Smooth muscle cell (in vitro differentiated cells): ENCODE data around the gene VGLL3. TPM values are rescaled to one million over a fixed set of nuclear protein-coding genes. Genes with fewer than 3 reads are reported as not detected.
A peak's percentile ranks its signal among the peaks of the same experiment; 100 is the strongest.
"Not testable (repeated sequence)": the region's sequence is repeated elsewhere in the genome, so short reads cannot be mapped to it uniquely, and the experiment has no call there.

Source experiments
- DNase-seq: peaks from one replicate; lab custom pipeline; 2025; ENCODE audit not compliant: unreplicated experiment; lab: John Stamatoyannopoulos, UW
- H2AFZ ChIP-seq: fragments of 200-600 bp; sonication (generic); 2 replicates; pipeline ENCODE4 v1.6.0; 2016; ENCODE audit warnings: antibody characterized with exemption, low read depth, mild to moderate bottlenecking
- H3F3A ChIP-seq: fragments of 200-600 bp; sonication (generic); 2 replicates; pipeline ENCODE4 v1.6.0; 2017; ENCODE audit warnings: antibody characterized with exemption, low read depth
- H3K27ac ChIP-seq: fragments of 200-600 bp; sonication (generic); 2 replicates; pipeline ENCODE4 v1.5.1; 2016; ENCODE audit warnings: low read depth, mild to moderate bottlenecking
- H3K27me3 ChIP-seq: fragments of 200-600 bp; sonication (generic); 2 replicates; pipeline ENCODE4 v1.6.1; 2016; ENCODE audit warnings: low read depth, mild to moderate bottlenecking
- H3K36me3 ChIP-seq: fragments of 200-600 bp; sonication (generic); 2 replicates; pipeline ENCODE4 v1.5.1; 2016; ENCODE audit warnings: low read depth
- H3K4me1 ChIP-seq: fragments of 200-600 bp; sonication (generic); 2 replicates; pipeline ENCODE4 v1.5.1; 2016; ENCODE audit warnings: low read depth
- H3K4me2 ChIP-seq: fragments of 200-600 bp; sonication (generic); 2 replicates; pipeline ENCODE4 v1.6.0; 2016; ENCODE audit warnings: mild to moderate bottlenecking
- H3K4me3 ChIP-seq: fragments of 200-600 bp; sonication (generic); 2 replicates; pipeline ENCODE4 v1.5.1; 2016; ENCODE audit warnings: mild to moderate bottlenecking
- H3K79me2 ChIP-seq: fragments of 200-600 bp; sonication (generic); 2 replicates; pipeline ENCODE4 v1.6.0; 2016; ENCODE audit warnings: low read depth, mild to moderate bottlenecking
- H3K9ac ChIP-seq: fragments of 200-600 bp; sonication (generic); 2 replicates; pipeline ENCODE4 v1.6.0; 2016; ENCODE audit warnings: low read depth
- H3K9me3 ChIP-seq: fragments of 200-600 bp; sonication (generic); replicated peaks from 2 replicates; pipeline ENCODE4 v1.5.1; 2016; ENCODE audit warnings: low read depth
- H4K20me1 ChIP-seq: fragments of 200-600 bp; sonication (generic); 2 replicates; pipeline ENCODE4 v1.6.0; 2016; ENCODE audit warnings: low read depth
- CTCF ChIP-seq: fragments of 200-600 bp; sonication (generic); IDR thresholded peaks from 2 replicates; pipeline ENCODE4 v1.5.1; 2017; ENCODE audit warnings: borderline replicate concordance, mild to moderate bottlenecking, antibody characterized with exemption; ENCODE audit not compliant: insufficient read depth, poor library complexity, severe bottlenecking
- WGBS: methylation state at CpG from one replicate; pipeline ENCODE4 v1.1.7; 2016; ENCODE audit warnings: low lambda C conversion rate; 5-methylcytosine and 5-hydroxymethylcytosine counted together
- polyA plus RNA-seq: library from polyadenylated mRNA; unstranded; fragments of >200 nt; fragmentation: Nextera tagmentation; extraction: Ambion mirVana; gene quantifications from 2 replicates; pipeline ENCODE4 v1.2.1, GENCODE V29; 2016
- total RNA-seq: library from RNA; depleted of rRNA; stranded (reverse); fragments of >200 nt; gene quantifications from 2 replicates; pipeline ENCODE4 v1.2.3, GENCODE V29; 2014

VGLL3 gene
- total and polyA plus RNA-seq, 2 experiments from 2014 or later: 11.4 to 54.1 TPM

GRCh38 chr3:86984271-86984670 is 6.7 kb downstream of the VGLL3 start:
- Histone ChIP-seq H3K4me3 (no peak overlapping the region), H3K9me3 (no peaks in the 10 kb centered on the region), H3F3A (peaks cover 14% of the 10 kb centered on the region), H3K27me3 (no peaks in the 10 kb centered on the region), H2AFZ (no peak overlapping the region), H3K4me2 (peak overlapping the region; percentile 87), H3K4me1 (peaks cover 38% of the 10 kb centered on the region), H4K20me1 (peaks cover 21% of the 10 kb centered on the region), H3K36me3 (peaks cover 5% of the 10 kb centered on the region), H3K79me2 (peaks cover 76% of the 10 kb centered on the region), H3K27ac (peak overlapping the region; percentile 91), H3K9ac (no peak overlapping the region)
- no peak for TF ChIP-seq CTCF
- WGBS: 69% methylated on average over 2 of the region's 2 CpGs
- no peak for DNase-seq

DNA sequence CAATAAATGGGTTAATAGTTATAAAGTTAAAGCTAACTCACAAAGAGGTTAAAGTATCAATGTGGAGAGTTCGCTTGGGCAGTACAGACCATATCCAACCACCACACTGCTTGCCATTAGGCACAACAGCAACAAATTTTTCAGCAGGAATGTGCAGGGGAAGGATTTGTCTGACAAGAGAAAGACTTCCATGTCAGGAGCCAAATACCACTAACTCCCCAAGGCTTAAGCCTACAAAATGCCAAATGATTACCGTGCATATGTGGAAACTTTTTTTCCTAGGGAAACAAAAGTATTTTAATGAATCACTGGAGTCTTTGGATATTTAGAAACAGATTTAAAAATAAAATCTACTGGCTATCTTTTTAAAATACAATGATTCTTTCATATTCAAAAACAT is 8.1 kb downstream of the VGLL3 start:
- H3F3A ChIP-seq: peaks cover 7% of the 10 kb centered on the region
- H3K27ac ChIP-seq: peak overlapping the region; percentile 91
- H3K9ac ChIP-seq: no peak overlapping the region
- 24% methylated on average over 2 of the region's 2 CpGs for WGBS
- no peak for TF ChIP-seq CTCF
- DNase-seq: no peak
- H3K9me3 ChIP-seq: no peaks in the 10 kb centered on the region
- no peak overlapping the region for H2AFZ ChIP-seq
- H4K20me1 ChIP-seq: peaks cover 28% of the 10 kb centered on the region
- peaks cover 5% of the 10 kb centered on the region for H3K36me3 ChIP-seq
- peaks cover 73% of the 10 kb centered on the region for H3K79me2 ChIP-seq
- H3K4me2 ChIP-seq: peak overlapping the region; percentile 87
- peaks cover 31% of the 10 kb centered on the region for H3K4me1 ChIP-seq
- no peak overlapping the region for H3K4me3 ChIP-seq
- no peaks in the 10 kb centered on the region for H3K27me3 ChIP-seq

DNA sequence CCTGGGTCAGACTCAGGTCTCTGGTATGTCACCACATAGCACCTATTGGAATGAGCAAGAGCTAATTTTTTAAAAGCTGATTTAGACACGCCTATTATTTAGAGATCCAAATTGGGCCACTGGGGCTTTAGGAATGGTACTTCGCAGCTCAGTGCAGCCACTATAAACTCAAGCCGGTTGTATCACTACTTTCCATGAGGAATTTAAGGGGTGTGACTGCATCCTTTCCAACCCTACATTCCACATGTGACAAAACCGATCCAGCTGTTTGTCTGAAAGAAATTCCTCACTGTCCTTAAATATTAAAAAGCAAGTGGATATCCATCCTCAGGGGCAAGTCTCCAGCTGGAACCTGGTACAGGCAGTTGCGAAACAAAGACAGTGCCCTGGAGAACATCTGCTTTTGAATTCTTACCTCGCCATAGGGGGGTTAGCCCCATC is 12.8 kb downstream of the VGLL3 start:
- Histone ChIP-seq H3K27ac (peak overlapping the region; percentile 55), H4K20me1 (peaks cover 21% of the 10 kb centered on the region), H3K79me2 (peaks cover 36% of the 10 kb centered on the region), H3K9ac (no peak overlapping the region), H3K4me3 (no peak overlapping the region), H3K36me3 (peaks cover 15% of the 10 kb centered on the region), H3F3A (no peaks in the 10 kb centered on the region), H3K4me1 (peaks cover 8% of the 10 kb centered on the region), H3K27me3 (no peaks in the 10 kb centered on the region), H3K9me3 (no peaks in the 10 kb centered on the region), H3K4me2 (no peak overlapping the region), H2AFZ (no peak overlapping the region)
- DNase-seq: no peak
- WGBS: 78% methylated on average over 6 of the region's 6 CpGs
- no peak for TF ChIP-seq CTCF

DNA sequence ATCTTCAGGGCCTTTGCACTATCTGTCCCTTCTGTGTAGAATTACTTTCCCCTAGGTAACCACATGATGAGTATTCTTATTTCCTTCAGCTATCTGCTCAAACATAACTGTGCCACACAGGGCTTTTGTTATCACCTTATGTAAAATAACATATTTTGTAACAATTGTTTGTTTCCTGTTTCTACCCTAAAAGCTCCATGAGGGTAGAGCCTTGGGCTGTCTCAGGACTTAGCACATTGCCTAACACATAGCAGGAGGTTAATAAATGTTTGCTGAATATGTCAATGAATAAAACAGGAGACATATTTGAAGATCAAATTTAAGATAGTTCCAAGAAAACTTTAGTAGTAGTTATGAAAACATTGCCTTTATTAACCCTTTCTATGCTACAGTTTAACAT is 14.7 kb downstream of the VGLL3 start:
- Histone ChIP-seq H3K4me2 (no peak overlapping the region), H3K27ac (no peak overlapping the region), H3F3A (no peaks in the 10 kb centered on the region), H3K27me3 (no peaks in the 10 kb centered on the region), H4K20me1 (peaks cover 27% of the 10 kb centered on the region), H3K9ac (no peak overlapping the region), H3K4me3 (no peak overlapping the region), H3K79me2 (peaks cover 31% of the 10 kb centered on the region), H3K36me3 (peaks cover 15% of the 10 kb centered on the region), H3K9me3 (no peaks in the 10 kb centered on the region), H3K4me1 (peaks cover 4% of the 10 kb centered on the region), H2AFZ (no peak overlapping the region)
- no peak for DNase-seq
- no peak for TF ChIP-seq CTCF

- not testable (repeated sequence) for H2AFZ ChIP-seq, DNase-seq, H3K4me1 ChIP-seq, H3K27me3 ChIP-seq, H3K4me3 ChIP-seq, H3K9ac ChIP-seq, H3K4me2 ChIP-seq, H3F3A ChIP-seq, H3K9me3 ChIP-seq
- peaks cover 32% of the 10 kb centered on the region for H4K20me1 ChIP-seq
- WGBS: 96% methylated on average over 8 of the region's 8 CpGs
- H3K36me3 ChIP-seq: peaks cover 10% of the 10 kb centered on the region
- peak overlapping the region; percentile 93 for H3K27ac ChIP-seq
- peaks cover 14% of the 10 kb centered on the region for H3K79me2 ChIP-seq
Observed at GRCh38 chr3:86974177-86974576, 16.8 kb downstream of the VGLL3 start.
